ENCODE results near the gene SLC24A5.

DNA sequence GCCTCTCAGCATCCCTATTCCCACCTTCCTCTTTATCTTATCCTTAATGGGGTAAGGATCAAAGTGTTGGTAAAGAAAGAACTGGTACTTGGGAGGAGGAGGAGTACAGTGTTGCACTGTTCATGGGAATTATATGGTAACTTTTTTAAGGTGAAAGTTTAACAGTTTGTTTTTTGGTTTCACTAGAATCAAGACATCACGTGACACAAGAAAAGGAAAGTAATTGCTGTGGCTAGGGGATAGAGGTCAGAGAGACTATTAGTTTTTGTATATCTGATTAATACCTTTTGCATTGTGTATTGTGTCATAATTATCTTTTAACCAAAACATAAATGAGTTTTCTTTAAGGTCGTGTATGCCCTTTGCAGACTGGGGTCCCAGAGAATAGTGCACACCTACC, 23.5 kb upstream of the SLC24A5 start:
- TF ChIP-seq TEAD4 (IDR thresholded peaks at IDR 0.05; ENCODE audit: low read length) = no peak
- TF ChIP-seq TEAD4 (CRISPR knock-in tag; IDR thresholded peaks at IDR 0.05; ENCODE audit: borderline replicate concordance) = no peak
- TF ChIP-seq, protein P1, sequence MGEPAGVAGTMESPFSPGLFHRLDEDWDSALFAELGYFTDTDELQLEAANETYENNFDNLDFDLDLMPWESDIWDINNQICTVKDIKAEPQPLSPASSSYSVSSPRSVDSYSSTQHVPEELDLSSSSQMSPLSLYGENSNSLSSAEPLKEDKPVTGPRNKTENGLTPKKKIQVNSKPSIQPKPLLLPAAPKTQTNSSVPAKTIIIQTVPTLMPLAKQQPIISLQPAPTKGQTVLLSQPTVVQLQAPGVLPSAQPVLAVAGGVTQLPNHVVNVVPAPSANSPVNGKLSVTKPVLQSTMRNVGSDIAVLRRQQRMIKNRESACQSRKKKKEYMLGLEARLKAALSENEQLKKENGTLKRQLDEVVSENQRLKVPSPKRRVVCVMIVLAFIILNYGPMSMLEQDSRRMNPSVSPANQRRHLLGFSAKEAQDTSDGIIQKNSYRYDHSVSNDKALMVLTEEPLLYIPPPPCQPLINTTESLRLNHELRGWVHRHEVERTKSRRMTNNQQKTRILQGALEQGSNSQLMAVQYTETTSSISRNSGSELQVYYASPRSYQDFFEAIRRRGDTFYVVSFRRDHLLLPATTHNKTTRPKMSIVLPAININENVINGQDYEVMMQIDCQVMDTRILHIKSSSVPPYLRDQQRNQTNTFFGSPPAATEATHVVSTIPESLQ (CRISPR knock-in tag; IDR thresholded peaks at IDR 0.05) = no peak
- TF ChIP-seq, protein P2, sequence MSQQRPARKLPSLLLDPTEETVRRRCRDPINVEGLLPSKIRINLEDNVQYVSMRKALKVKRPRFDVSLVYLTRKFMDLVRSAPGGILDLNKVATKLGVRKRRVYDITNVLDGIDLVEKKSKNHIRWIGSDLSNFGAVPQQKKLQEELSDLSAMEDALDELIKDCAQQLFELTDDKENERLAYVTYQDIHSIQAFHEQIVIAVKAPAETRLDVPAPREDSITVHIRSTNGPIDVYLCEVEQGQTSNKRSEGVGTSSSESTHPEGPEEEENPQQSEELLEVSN (IDR thresholded peaks at IDR 0.05; ENCODE audit: borderline replicate concordance in 1 of 2, extremely low read depth in 1 of 2, insufficient read depth in 1 of 2, insufficient read length in 1 of 2, low read depth in 1 of 2, low read length in 1 of 2, poor library complexity in 1 of 2, severe bottlenecking in 1 of 2) = no peak
- no peak for TF ChIP-seq RBM22 (IDR thresholded peaks at IDR 0.05; ENCODE audit: low read depth, low read length, poor library complexity, severe bottlenecking)
- TF ChIP-seq POLR2A (conservative IDR thresholded peaks at IDR 0.05) = no peak
- TF ChIP-seq, protein P3, sequence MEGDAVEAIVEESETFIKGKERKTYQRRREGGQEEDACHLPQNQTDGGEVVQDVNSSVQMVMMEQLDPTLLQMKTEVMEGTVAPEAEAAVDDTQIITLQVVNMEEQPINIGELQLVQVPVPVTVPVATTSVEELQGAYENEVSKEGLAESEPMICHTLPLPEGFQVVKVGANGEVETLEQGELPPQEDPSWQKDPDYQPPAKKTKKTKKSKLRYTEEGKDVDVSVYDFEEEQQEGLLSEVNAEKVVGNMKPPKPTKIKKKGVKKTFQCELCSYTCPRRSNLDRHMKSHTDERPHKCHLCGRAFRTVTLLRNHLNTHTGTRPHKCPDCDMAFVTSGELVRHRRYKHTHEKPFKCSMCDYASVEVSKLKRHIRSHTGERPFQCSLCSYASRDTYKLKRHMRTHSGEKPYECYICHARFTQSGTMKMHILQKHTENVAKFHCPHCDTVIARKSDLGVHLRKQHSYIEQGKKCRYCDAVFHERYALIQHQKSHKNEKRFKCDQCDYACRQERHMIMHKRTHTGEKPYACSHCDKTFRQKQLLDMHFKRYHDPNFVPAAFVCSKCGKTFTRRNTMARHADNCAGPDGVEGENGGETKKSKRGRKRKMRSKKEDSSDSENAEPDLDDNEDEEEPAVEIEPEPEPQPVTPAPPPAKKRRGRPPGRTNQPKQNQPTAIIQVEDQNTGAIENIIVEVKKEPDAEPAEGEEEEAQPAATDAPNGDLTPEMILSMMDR (IDR thresholded peaks at IDR 0.05 in 2 of 3, conservative IDR thresholded peaks at IDR 0.05 in 1 of 3; ENCODE audit: insufficient read depth in 2 of 3, low read depth in 1 of 3, low read length in 3 of 3) = no peak
- TF ChIP-seq EP300 (IDR thresholded peaks at IDR 0.05; ENCODE audit: low read length) = no peak
- TF ChIP-seq NFE2 (IDR thresholded peaks at IDR 0.05; ENCODE audit: low read depth) = no peak
- TF ChIP-seq TAF1 (IDR thresholded peaks at IDR 0.05; ENCODE audit: control insufficient read depth, extremely low read depth, insufficient read depth, low read length, severe bottlenecking) = no peak
- TF ChIP-seq, protein P4, sequence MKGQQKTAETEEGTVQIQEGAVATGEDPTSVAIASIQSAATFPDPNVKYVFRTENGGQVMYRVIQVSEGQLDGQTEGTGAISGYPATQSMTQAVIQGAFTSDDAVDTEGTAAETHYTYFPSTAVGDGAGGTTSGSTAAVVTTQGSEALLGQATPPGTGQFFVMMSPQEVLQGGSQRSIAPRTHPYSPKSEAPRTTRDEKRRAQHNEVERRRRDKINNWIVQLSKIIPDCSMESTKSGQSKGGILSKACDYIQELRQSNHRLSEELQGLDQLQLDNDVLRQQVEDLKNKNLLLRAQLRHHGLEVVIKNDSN (CRISPR knock-in tag; IDR thresholded peaks at IDR 0.05) = no peak
- TF ChIP-seq ZNF140 (CRISPR knock-in tag; IDR thresholded peaks at IDR 0.05) = no peak
- TF ChIP-seq, protein P5, sequence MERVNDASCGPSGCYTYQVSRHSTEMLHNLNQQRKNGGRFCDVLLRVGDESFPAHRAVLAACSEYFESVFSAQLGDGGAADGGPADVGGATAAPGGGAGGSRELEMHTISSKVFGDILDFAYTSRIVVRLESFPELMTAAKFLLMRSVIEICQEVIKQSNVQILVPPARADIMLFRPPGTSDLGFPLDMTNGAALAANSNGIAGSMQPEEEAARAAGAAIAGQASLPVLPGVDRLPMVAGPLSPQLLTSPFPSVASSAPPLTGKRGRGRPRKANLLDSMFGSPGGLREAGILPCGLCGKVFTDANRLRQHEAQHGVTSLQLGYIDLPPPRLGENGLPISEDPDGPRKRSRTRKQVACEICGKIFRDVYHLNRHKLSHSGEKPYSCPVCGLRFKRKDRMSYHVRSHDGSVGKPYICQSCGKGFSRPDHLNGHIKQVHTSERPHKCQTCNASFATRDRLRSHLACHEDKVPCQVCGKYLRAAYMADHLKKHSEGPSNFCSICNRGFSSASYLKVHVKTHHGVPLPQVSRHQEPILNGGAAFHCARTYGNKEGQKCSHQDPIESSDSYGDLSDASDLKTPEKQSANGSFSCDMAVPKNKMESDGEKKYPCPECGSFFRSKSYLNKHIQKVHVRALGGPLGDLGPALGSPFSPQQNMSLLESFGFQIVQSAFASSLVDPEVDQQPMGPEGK (CRISPR knock-in tag; IDR thresholded peaks at IDR 0.05; ENCODE audit: borderline replicate concordance) = no peak
- no peak for TF ChIP-seq RFX5 (IDR thresholded peaks at IDR 0.05; ENCODE audit: low read depth, low read length)
- TF ChIP-seq ZNF165 (CRISPR knock-in tag; IDR thresholded peaks at IDR 0.05; ENCODE audit: borderline replicate concordance) = no peak

All from K562 (cell line).